Measurements from ENCODE around the gene CELF6. TPM values are rescaled to one million over a fixed set of nuclear protein-coding genes. Genes with fewer than 3 reads are reported as not detected.
A peak's percentile ranks its signal among the peaks of the same experiment; 100 is the strongest.

CELF6 gene
- total and polyA plus RNA-seq, 2 donors (not counting 1 experiment from before 2014, with no cell fraction given), result 0.08 to 0.17 TPM

DNA sequence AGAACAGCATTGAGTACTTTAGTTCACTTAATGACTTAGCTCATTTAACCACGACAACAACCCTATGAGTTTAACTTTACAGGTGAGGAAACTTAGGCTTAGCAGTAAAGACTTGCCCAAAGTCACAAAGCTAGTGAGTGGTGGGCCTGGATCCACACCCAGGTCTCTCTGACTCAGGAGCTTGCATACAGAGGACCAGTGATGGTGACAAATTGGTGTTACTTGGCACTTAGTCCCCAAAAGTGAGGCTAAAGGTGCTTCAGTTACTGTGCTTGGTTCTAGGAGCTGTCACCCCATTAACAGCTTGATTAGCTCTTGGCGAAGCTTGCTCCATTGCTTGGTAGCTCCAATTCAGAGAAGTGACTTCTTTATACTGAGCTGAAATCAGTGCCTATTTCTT is 6.1 kb downstream of the CELF6 start:
- H2AFZ ChIP-seq (ENCODE audit: low read length), result no peak overlapping the region
- H3K27ac ChIP-seq (ENCODE audit: insufficient read depth, low read length), result no peak overlapping the region
- H3K27me3 ChIP-seq (ENCODE audit: control insufficient read depth, insufficient read depth, low read length), result peaks cover 9% of the 10 kb centered on the region
- H3K4me3 ChIP-seq (replicated peaks in 1 of 4; ENCODE audit: control extremely low read depth in 1 of 4, insufficient read depth in 1 of 4, low read depth in 3 of 4, low read length in 4 of 4), result no peak overlapping the region
- no peaks in the 10 kb centered on the region for H4K20me1 ChIP-seq (ENCODE audit: control insufficient read depth, extremely low read depth, insufficient read depth, low read length)
- no peak for TF ChIP-seq EZH2 (IDR thresholded peaks at IDR 0.05; ENCODE audit: low read length, missing control alignments)
- no peak for TF ChIP-seq CTCF (conservative IDR thresholded peaks at IDR 0.05 in 1 of 2, IDR thresholded peaks at IDR 0.05 in 1 of 2; ENCODE audit: low read depth in 1 of 2, low read length in 2 of 2)
- no peaks in the 10 kb centered on the region for H3K36me3 ChIP-seq (ENCODE audit: control insufficient read depth, insufficient read depth, low read length)
- H3K4me1 ChIP-seq (ENCODE audit: control insufficient read depth, extremely low read depth, insufficient read depth, low read length), result no peaks in the 10 kb centered on the region
- no peak overlapping the region for H3K4me2 ChIP-seq (ENCODE audit: extremely low read depth, insufficient read depth, low read length)
- H3K79me2 ChIP-seq (ENCODE audit: control insufficient read depth, insufficient read depth, low read length), result no peaks in the 10 kb centered on the region
- H3K9me3 ChIP-seq (ENCODE audit: control insufficient read depth, insufficient read depth, low read depth, low read length), result no peaks in the 10 kb centered on the region
- no peak overlapping the region for H3K9ac ChIP-seq (ENCODE audit: insufficient read depth, low read length)
- DNase-seq (ENCODE audit: low read depth in 2 of 2), result no peak

DNA sequence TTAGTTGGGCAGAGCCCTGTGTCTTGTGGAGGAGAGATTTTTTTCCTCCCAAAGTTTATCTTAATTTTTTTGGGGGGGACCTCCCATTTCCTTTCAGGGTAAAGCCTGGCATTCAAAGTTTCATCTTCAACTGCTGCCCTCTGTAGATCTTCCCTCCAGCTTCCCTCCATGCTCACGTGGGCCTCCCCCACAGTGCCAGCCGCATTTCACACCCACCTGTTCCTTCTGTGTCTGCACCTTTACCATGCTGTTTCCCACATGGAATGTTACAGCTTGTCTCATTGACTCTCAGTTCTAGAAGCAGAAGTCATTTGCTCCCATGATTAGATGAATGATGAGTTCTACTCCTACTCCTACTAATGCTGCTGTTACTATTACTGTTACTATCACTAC is 6.5 kb downstream of the CELF6 start:
- peaks cover 9% of the 10 kb centered on the region for H3K27me3 ChIP-seq (ENCODE audit: control insufficient read depth, insufficient read depth, low read length)
- no peak for DNase-seq (ENCODE audit: low read depth in 2 of 2)
- no peaks in the 10 kb centered on the region for H3K36me3 ChIP-seq (ENCODE audit: control insufficient read depth, insufficient read depth, low read length)
- H3K79me2 ChIP-seq (ENCODE audit: control insufficient read depth, insufficient read depth, low read length), result no peaks in the 10 kb centered on the region
- no peak overlapping the region for H3K4me2 ChIP-seq (ENCODE audit: extremely low read depth, insufficient read depth, low read length)
- H2AFZ ChIP-seq (ENCODE audit: low read length), result no peak overlapping the region
- H3K9me3 ChIP-seq (ENCODE audit: control insufficient read depth, insufficient read depth, low read depth, low read length), result no peaks in the 10 kb centered on the region
- no peak overlapping the region for H3K9ac ChIP-seq (ENCODE audit: insufficient read depth, low read length)
- H3K4me3 ChIP-seq (replicated peaks in 1 of 4; ENCODE audit: control extremely low read depth in 1 of 4, insufficient read depth in 1 of 4, low read depth in 3 of 4, low read length in 4 of 4), result no peak overlapping the region
- no peak overlapping the region for H3K27ac ChIP-seq (ENCODE audit: insufficient read depth, low read length)
- H4K20me1 ChIP-seq (ENCODE audit: control insufficient read depth, extremely low read depth, insufficient read depth, low read length), result no peaks in the 10 kb centered on the region
- no peaks in the 10 kb centered on the region for H3K4me1 ChIP-seq (ENCODE audit: control insufficient read depth, extremely low read depth, insufficient read depth, low read length)
- TF ChIP-seq CTCF (conservative IDR thresholded peaks at IDR 0.05 in 1 of 2, IDR thresholded peaks at IDR 0.05 in 1 of 2; ENCODE audit: low read depth in 1 of 2, low read length in 2 of 2) (no peak), EZH2 (IDR thresholded peaks at IDR 0.05; ENCODE audit: low read length, missing control alignments) (no peak)

GRCh38 chr15:72312605-72313447 is 7.1 kb downstream of the CELF6 start:
- DNase-seq (ENCODE audit: low read depth in 2 of 2), result peak; percentile 58 to 73
- Histone ChIP-seq H4K20me1 (ENCODE audit: control insufficient read depth, extremely low read depth, insufficient read depth, low read length) (no peaks in the 10 kb centered on the region), H3K4me2 (ENCODE audit: extremely low read depth, insufficient read depth, low read length) (no peak overlapping the region), H2AFZ (ENCODE audit: low read length) (no peak overlapping the region), H3K4me3 (replicated peaks in 1 of 4; ENCODE audit: control extremely low read depth in 1 of 4, insufficient read depth in 1 of 4, low read depth in 3 of 4, low read length in 4 of 4) (no peak overlapping the region), H3K27me3 (ENCODE audit: control insufficient read depth, insufficient read depth, low read length) (peaks cover 5% of the 10 kb centered on the region), H3K36me3 (ENCODE audit: control insufficient read depth, insufficient read depth, low read length) (no peaks in the 10 kb centered on the region), H3K9ac (ENCODE audit: insufficient read depth, low read length) (no peak overlapping the region), H3K9me3 (ENCODE audit: control insufficient read depth, insufficient read depth, low read depth, low read length) (no peaks in the 10 kb centered on the region), H3K4me1 (ENCODE audit: control insufficient read depth, extremely low read depth, insufficient read depth, low read length) (no peaks in the 10 kb centered on the region), H3K27ac (ENCODE audit: insufficient read depth, low read length) (no peak overlapping the region), H3K79me2 (ENCODE audit: control insufficient read depth, insufficient read depth, low read length) (no peaks in the 10 kb centered on the region)
- peak; percentile 77 to 85 for TF ChIP-seq CTCF (conservative IDR thresholded peaks at IDR 0.05 in 1 of 2, IDR thresholded peaks at IDR 0.05 in 1 of 2; ENCODE audit: low read depth in 1 of 2, low read length in 2 of 2)
- no peak for TF ChIP-seq EZH2 (IDR thresholded peaks at IDR 0.05; ENCODE audit: low read length, missing control alignments)
